NCI-H128 (cell line): ENCODE measurements around the gene UBE4B.

Experiments used
- DNase-seq: peaks from one replicate; lab custom pipeline; 2025; ENCODE audit not compliant: unreplicated experiment; lab: John Stamatoyannopoulos, UW

Gene UBE4B

DNA sequence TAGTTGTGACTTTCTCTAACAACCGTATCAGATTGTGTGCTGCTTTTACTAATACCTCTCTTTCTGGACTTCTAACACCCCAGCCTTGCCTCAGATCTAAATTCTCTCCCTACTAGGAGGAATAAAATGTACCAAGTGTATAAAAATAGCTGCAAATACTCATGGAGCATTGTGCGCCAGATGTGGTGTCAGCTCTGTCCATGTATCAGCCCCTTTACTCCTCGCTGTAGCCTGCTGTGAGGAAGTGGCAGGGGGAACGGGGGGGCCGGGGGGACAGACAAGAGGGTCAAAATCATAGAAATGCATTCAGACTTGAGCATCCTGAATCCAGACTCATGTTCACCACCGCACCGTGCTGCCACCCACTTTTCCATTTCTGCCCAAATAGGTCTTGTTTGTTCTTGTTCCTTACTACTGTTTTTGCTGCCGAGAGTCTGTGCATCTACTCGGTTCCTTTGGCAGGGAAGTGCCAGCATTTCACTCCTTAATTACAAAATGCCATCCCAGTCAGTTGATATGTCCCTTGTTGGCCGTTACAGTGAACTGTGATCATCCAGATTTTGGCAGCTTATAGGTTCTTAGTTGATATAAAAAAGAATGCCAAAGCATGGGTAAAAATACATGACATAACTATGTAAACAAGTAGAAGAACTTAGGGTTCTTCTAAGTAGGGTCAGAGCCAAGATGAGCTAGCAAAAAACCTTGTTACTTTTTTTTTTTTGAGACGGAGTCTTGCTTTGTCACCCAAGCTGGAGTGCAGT, 76.4 kb downstream of the UBE4B start:
- no peak for DNase-seq

DNA sequence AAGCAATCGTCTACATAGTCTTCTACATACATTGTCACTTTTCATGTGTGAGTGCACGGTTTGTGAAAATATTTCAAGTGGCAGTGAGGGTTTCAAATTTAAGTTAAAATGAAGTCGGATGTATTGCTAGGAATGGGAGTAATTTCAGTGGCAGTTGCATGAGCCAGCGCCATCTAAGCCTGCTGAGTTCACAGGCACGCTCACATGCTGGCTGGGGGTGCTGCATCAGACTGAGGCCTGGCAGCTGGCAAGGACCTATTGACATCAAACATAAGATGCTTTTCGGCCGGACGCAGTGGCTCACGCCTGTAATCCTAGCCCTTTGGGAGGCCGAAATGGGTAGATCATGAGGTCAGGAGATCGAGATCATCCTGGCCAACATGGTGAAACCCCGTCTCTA, 80.7 kb downstream of the UBE4B start:
- no peak for DNase-seq

DNA sequence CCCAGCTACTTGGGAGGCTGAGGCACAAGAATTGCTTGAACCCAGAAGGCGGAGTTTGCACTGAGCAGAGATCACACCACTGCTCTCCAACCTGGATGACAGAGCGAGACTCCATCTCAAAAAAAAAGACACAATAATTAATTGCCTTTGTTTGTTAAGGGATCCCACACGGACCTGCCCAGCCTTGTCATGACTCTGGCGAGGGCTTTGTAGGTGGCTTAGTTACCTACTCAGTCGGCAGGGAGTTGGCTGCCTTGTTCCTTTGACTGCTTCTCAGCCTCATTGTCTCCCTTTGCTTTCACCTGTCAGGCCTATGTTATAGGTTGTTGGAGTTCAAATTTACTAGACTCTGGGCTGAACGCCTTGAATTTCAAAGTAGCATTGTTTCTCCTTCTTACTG, 82.0 kb downstream of the UBE4B start:
- DNase-seq, result no peak

DNA sequence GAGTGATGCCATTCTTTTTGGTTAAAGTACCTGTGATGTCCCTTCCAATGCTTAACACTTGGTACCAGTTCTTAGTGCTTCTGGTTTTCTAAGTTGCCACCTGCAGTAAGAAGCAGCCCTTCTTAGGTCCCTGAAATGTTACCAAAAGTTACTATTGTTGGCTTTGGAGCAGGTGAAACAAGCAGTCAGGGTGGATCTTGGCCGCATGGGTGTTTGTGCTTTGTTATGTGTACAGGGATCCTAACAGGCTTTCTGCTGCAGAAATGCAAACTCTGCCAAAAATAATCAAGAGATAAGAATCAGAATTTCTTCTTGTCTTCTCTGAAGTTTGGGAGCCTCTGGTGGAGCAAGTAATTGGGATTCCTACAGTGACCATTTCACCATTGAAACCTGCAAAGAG, 84.4 kb downstream of the UBE4B start:
- DNase-seq, result no peak

DNA sequence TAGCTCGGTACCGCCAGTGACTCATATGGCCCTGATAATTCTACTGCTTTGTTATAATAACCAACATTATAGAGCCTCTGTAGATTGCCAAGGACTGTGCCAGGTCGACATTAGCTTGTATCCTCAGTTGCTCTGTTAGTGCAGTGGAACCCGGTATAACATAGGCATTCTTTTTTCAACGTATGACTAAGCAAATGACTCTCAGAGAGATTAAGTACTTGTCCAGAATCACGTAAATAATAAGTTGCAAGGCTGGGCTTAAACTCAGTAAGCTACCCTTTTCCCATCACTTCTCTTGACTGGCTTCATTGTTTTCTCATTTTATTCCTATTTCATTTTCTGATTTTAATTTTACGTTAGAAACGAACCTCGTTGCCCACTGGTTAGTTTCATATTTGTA, 85.1 kb downstream of the UBE4B start:
- DNase-seq, result no peak

DNA sequence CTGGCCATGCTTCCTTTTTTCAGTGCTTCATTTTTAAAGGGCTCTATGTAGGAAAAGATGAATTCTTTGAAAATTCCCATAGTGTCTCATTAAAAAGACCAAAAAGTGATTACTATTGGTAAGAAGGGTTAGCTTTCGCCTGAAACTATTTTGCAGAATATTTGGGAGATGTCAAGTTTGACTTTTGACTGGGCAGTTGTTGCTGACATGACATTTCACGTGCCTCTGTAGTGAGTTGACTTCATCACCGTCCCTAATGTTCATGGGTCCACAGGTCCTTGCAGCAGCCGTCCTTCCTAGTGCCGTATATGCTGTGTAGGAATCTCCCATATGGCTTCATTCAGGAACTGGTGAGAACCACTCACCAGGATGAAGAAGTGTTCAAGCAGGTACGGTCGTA, 88.9 kb downstream of the UBE4B start:
- no peak for DNase-seq

DNA sequence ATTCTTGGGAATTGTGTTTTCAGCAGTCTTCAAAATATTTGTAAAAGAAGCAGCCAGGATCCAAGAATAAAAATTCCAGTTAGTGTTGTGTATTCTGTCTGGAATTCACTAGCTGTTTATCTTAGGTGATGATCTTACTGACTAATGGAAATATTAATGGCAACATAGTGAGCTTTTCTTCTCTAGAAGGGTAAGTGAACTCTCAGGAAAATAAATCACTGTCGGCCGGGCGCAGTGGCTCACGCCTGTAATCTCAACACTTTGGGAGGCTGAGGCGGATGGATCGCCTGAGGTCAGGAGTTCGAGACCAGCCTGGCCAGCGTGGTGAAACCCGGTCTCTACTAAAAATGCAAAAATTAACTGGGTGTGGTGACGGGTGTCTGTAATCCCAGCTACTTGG, 90.2 kb downstream of the UBE4B start:
- no peak for DNase-seq

DNA sequence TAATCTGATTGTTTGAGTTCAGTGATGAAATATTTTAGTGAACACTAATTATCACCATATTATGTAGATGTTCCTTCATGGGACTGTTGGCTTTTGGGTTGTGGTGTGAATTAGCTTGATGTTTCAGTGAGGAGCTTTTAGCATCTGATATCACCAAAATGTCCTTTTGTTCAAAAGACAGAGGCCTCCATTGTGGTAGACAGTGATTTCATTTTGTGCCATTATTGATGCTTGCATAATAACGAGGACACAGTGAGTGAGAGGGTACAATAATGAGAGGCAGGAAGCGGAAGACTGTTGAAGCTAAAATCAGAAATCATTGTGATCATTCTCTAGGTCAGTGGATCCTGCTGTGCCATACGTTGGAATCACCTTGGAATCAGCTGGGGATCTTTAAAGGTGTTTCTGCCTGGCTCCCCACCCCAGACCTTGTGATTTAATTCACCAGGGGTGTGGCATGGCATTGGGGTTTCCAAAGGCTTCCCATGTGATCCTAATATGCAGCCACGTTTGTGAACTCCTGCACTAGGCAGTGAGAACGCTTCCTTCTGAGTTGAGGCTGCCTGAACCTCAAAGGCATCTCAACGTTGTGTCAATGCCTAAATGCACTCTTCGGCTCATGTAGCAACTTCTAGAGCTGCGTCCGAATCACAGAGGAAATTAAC, 95.5 kb downstream of the UBE4B start:
- DNase-seq, result no peak

DNA sequence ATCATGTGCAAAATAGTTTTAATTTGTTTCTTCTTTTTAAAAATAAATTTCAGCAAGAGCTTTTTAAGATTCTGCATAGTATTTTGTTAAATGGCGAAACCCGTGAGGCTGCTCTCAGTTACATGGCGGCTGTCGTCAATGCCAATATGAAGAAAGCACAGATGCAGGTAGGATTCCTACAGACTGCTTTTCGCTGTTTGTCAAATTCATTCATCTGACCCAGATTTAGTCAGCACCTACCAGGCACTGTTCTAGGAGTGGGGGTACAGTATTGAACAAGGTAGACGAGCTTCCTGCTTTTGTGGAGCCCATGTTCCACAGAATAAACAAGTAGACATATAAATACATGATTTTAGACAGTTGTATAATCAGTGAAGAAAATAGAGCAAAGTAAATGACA, 99.6 kb downstream of the UBE4B start:
- DNase-seq, result no peak

DNA sequence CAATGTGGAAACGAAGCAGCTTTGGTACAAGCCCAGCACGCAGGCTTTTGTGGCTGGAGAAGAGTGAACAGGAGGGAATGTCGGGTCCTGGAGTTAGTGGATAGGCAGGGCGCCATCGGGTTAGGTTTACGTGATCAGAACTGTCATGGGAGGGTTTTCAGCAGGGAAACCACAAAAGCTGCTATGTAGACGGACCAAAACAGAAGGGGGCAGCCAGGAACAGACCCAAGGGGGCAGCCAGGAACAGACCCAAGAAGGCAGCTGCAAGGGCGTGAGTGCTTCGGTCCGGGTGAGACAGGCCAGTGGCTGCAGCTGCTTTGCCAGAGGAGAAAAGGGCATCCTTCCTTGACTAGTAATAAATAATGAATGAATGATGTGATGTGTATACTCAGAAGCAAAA, 100.1 kb downstream of the UBE4B start:
- no peak for DNase-seq

DNA sequence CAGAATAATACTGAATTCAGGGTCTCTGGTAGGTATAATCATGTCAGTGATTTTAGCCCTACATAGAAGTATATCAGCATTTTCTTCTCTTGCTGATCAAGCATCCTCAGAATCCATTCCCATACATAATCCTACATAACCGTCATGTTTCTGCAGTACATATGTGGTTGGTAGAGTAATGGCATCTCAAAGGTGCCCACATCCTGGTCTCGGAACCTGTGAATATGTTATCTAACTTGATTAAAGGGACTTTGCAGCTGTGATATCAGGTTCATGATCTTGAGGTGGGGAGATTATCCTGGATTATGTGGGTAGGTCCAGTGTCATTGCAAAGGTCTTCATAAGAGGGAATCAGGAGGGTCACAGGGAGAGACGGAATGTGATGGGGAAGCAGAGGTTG, 108.2 kb downstream of the UBE4B start:
- no peak for DNase-seq

DNA sequence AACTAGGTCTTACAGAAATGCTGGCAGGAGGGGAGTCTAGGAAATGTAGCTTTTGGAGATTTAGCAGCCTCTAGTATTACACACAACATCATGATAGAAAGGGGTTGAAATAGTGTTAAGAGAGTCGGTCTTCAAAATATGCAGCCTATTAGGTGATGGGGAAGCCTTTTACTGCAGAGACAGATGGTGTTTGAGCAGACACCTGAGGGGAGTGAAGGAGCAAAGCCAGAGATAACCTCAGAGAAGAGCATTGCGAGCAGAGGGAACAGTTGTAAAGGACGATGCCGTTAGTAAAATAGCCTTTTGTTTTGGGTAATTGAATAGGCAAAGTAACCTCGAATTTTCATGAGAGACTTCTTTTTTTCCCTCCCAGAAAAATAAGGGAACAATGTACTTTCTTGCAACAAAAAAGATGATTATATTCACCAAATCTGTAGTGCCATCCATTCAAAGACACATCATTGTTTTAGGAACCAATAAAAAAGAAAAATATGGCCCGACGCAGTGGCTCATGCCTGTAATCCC, 111.3 kb downstream of the UBE4B start:
- no peak for DNase-seq

DNA sequence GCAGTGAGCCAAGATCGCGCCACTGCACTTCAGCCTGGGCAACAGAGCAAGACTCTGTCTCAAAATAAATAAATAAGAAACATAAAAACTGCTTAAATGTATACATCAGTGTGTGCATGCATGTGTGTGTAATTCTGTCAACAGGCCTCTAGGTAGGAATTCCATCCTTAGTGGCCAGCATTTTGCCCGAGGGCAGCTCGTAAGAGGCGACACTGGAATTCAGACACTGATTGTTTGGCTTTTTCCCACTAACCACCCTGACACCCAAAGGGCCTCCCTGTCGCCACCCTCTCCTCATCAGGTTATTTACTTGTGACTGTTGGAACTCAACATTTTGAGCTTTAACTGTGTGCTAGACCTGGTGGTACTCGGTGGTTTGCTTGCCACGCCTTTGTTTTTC, 113.6 kb downstream of the UBE4B start:
- DNase-seq, result no peak

DNA sequence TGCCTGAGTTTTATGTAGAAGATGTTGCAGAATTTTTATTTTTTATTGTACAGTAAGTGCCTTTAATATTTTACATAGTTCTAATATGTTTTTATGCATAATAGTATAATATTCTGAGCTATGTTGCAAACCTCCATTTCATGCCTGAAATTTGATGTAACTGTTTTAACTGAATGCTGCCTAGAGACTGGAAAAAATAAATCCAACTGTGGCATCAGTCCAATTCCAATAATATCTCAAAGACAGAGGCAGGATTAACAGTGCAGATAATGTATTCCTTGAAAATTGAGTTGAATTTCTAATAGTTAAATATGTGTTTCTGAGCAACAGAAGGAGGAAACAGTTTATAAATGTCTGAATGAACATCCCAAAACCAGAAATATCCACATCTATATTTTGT, 116.5 kb downstream of the UBE4B start:
- DNase-seq, result no peak

DNA sequence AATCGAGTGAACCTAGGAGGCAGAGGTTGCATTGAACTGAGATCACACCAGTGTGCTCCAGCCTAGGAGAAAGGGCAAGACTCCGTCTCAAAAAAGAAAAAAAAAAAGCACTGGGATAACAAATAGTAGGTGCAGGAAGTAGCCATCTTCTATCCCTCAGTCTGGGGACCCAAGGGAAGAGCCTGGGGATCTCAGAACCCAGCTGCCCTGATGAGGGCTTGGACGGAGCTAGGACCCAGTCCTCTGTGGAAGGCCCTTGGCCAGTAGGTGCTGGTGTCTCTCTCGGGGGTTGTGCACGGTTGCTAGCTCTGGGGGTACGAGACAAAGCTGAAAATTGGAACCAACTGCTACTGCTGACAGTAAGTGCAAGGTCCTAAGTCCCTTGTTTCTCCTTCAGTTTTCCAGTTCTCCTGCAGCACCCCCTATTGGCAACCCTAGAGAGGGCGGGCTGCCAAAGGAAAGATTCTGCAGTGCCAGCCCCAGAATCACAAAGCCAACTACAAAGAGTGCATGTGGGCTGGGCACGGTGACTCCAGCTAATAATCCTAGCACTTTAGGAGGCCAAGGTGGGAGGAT, 120.0 kb downstream of the UBE4B start:
- peak; percentile 11 for DNase-seq

DNA sequence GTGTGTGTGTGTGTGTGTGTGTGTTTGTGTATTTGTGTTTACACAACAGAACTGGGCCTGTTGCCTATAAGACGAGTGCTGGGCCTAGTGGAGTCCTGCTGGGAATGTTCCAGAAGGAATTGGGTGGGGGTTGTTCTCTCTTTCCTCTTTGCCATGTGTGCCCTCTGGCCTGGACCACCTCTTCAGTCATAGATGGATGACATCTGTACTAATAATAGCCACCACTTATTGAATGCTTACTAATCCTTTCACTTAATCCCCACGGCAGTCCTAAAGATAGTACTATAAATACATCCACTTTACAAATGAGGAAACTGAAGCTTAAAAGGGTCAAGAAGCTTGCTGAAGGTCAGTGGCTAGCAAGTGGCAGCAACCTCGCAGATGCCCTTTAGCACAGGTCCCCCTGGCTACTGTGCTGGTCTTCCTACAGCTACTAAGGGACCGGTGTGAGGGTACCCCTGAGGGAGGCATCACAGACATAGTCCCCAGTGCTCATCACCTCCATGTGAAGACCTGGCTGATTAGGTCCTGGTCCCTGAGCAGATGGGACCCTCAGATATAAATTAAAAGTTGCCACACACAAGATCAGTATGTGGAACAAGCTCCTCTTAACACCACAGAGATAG, 122.4 kb downstream of the UBE4B start:
- DNase-seq, result no peak

DNA sequence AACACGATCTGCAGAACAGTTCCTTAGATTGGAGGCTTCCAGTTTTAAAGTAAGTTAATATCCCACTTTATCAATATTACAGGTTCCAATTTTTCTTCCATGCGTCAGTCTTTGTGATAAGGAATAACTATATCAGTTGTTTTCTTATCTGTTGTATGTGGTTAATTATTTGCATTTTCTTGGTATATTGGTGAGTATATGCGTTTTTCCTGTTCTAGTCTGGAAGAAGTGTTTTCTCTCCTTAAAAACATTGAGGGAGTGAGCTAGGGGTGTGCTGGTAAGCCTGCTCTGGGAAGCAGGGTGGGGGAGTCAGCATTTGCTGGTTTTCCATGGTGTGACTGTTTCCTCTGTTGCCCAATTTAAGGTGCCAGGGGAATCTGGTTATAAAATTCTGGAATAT, 127.4 kb downstream of the UBE4B start:
- no peak for DNase-seq

DNA sequence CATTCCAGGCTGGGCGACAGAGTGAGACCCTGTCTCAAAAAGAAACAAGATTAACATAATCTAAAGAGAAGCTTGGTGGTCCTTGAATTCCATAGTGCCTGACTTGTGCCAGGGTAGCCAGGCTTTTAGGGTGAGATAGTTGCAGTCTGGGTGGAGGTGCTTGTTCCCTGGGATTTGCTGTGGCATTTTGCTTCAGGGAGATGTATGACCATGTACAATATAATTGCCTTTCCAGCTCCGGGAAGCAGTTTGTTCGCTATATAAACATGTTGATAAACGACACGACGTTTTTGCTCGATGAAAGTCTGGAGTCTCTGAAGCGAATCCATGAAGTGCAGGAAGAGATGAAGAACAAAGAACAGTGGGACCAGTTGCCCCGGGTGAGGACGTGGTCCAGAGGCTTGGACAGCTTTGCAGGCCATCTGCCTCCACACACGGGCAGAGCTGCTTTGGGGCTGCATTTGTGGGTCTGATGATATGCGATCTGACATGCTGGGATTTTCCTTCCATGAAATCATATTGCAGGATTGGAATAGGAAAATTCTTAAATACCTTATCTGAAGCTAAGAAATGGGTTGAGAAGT, 128.2 kb downstream of the UBE4B start:
- DNase-seq, result no peak

DNA sequence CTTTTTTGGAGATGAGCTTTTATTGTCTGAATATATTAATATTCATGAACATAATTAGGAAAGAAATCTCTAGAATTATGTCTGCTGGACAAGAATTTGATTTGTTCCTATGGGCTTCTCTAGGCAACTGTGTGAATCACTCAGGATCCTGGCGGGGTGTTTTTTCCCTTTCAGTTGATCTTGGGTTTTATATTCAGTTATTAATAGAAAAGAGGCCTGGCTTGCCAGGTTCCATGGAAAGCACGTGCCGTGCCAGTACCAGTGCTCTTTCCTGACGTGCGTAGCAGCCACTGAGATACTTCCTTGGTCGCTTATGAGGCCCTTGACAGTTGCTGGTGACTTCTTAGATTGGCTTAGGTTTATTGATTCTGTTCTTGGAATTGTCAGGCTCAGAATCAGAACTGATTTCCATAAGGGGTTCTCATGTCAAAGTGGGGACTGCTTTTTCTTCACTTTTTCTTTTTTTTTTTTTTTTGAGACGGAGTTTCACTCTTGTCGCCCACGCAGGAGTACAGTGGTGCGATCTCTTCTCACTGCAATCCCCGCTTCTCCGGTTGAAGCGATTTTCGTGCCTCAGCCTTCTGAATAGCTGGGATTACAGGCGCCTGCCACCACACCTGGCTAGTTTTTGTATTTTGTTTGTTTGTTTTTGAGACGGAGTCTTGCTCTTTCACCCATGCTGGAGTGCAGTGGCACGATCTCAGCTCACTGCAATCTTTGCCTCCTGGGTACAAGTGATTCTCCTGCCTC, 129.0 kb downstream of the UBE4B start:
- DNase-seq, result no peak

DNA sequence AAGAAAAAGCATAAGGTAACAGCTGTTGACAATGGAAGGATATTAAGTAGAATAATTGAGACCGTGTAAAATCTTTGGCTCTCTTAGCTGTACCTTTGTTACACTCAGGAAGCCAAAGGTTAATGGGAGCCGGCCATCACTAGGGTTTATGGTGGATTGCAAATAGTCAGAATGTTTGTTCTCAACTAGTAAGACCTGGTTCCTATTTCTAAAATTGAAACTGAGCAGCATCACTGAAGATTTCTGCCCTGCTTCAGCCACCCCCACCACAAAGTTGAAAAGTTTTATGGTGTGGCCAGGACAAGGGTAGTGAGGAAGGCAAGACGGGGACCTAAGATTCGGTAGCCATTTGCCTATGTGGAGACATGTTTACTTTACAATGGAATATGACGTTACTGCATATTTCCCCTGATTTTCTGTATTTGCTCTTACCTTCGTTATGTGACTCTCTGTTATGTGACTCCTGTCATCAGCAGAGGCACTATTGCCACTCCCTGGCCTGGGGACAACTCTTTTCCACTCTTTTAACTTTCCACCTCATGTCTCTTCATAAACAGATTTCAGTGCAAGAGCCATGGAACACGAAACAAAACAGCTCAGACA, 136.3 kb downstream of the UBE4B start:
- no peak for DNase-seq

DNA sequence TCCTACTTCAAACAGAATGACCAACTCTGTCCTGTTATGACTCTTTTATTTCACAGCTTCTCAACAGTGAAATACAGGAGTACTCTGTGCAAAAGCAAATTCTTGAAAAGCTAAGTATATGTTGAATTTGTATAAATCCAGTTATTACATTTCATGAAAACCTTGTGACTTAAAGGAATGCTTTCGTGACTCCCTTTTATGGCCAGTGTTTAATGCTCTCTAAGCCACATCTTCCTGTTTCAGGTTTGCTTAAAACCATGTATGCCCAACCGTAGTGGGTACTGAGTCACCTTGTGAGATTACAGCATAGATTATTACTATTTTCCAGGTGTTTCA, 137.4 kb downstream of the UBE4B start:
- DNase-seq, result no peak
